Measurements from ENCODE around the gene MRPL39. TPM values are rescaled to one million over a fixed set of nuclear protein-coding genes. Genes with fewer than 3 reads are reported as not detected.

MRPL39 gene
- polyA plus RNA-seq, 2 of the 4 experiments (the other 2 are of a cell fraction): 36.8 to 43.7 TPM

- TF ChIP-seq CTCF (IDR thresholded peaks at IDR 0.05): no peak
- no peak for TF ChIP-seq ZNF302 (CRISPR knock-in tag; IDR thresholded peaks at IDR 0.05)
- no peak for TF ChIP-seq FOSL2 (IDR thresholded peaks at IDR 0.05)
- no peak for TF ChIP-seq FOSL2 (CRISPR knock-in tag; IDR thresholded peaks at IDR 0.05)
Observed at GRCh38 chr21:25619198-25619597, 11.9 kb upstream of the MRPL39 start (continued).

GRCh38 chr21:25615880-25616279 is 8.6 kb upstream of the MRPL39 start:
- CTCF ChIA-PET: no interaction called here
- no peaks in the 10 kb centered on the region for H3K9me3 ChIP-seq
- FAIRE-seq: no peak

GRCh38 chr21:25614441-25614840 is 7.2 kb upstream of the MRPL39 start:
- Histone ChIP-seq H3K9me3 (no peaks in the 10 kb centered on the region), H3K4me2 (no peak overlapping the region), H3K4me1 (no peaks in the 10 kb centered on the region), H3K27ac (no peak overlapping the region), H3K4me3 (no peak overlapping the region)
- ATAC-seq: no peak
- ChIA-PET POLR2A (no interaction called here), CTCF (no interaction called here)
- TF ChIP-seq CHD2 (IDR thresholded peaks at IDR 0.05; ENCODE audit: low read length, partially characterized antibody) (no peak), NPAS2 (CRISPR knock-in tag; IDR thresholded peaks at IDR 0.05; ENCODE audit: borderline replicate concordance) (no peak), ZC3H11A (IDR thresholded peaks at IDR 0.05) (no peak), BHLHE40 (IDR thresholded peaks at IDR 0.05; ENCODE audit: low read depth, low read length) (no peak), MAX (IDR thresholded peaks at IDR 0.05) (no peak), CBX8 (IDR thresholded peaks at IDR 0.05) (no peak), BCL3 (IDR thresholded peaks at IDR 0.05) (no peak), RARB (CRISPR knock-in tag; IDR thresholded peaks at IDR 0.05) (no peak), ZFP36 (IDR thresholded peaks at IDR 0.05; ENCODE audit: borderline replicate concordance, partially characterized antibody) (no peak), FOSB (CRISPR knock-in tag; IDR thresholded peaks at IDR 0.05) (no peak), MYC (IDR thresholded peaks at IDR 0.05; ENCODE audit: borderline replicate concordance, low read length) (no peak), HOXA7 (CRISPR knock-in tag; IDR thresholded peaks at IDR 0.05) (no peak), ZSCAN20 (CRISPR knock-in tag; IDR thresholded peaks at IDR 0.05) (no peak), ESRRA (IDR thresholded peaks at IDR 0.05; ENCODE audit: borderline replicate concordance, low read length) (no peak), HDAC2 (IDR thresholded peaks at IDR 0.05) (no peak)
- no peak for FAIRE-seq
- DNase-seq (ENCODE audit: low read depth in 1 of 2, low spot score in 1 of 2): no peak
- 8% methylated on average over 1 of the region's 1 CpG for WGBS (ENCODE audit: missing lambda C conversion rate)

More at GRCh38 chr21:25615880-25616279, 8.6 kb upstream of the MRPL39 start:
- Histone ChIP-seq H3K4me3 (no peak overlapping the region), H3K4me2 (no peak overlapping the region), H3K27ac (no peak overlapping the region), H3K4me1 (no peaks in the 10 kb centered on the region)
- DNase-seq (ENCODE audit: low read depth in 1 of 2, low spot score in 1 of 2): no peak
- WGBS (ENCODE audit: missing lambda C conversion rate): 3% methylated on average over 3 of the region's 3 CpGs
- no peak for ATAC-seq
- no peak for TF ChIP-seq ESRRA (IDR thresholded peaks at IDR 0.05; ENCODE audit: borderline replicate concordance, low read length)
- TF ChIP-seq SMC3 (IDR thresholded peaks at IDR 0.05): no peak
- no peak for TF ChIP-seq MAFK (IDR thresholded peaks at IDR 0.05; ENCODE audit: partially characterized antibody)
- TF ChIP-seq CHD2 (IDR thresholded peaks at IDR 0.05; ENCODE audit: low read length, partially characterized antibody): no peak
- no peak for TF ChIP-seq EHMT2 (IDR thresholded peaks at IDR 0.05; ENCODE audit: low read depth)
- TF ChIP-seq TP53 (CRISPR knock-in tag; IDR thresholded peaks at IDR 0.05): no peak
- no peak for TF ChIP-seq ZC3H11A (IDR thresholded peaks at IDR 0.05)
- no peak for TF ChIP-seq NR3C1 (IDR thresholded peaks at IDR 0.05)
- no peak for TF ChIP-seq RAD21 (conservative IDR thresholded peaks at IDR 0.05 in 1 of 2, IDR thresholded peaks at IDR 0.05 in 1 of 2)
- no peak for TF ChIP-seq HOXA7 (CRISPR knock-in tag; IDR thresholded peaks at IDR 0.05)
- no peak for TF ChIP-seq ZSCAN20 (CRISPR knock-in tag; IDR thresholded peaks at IDR 0.05)
- POLR2A ChIA-PET: no interaction called here
